ENCODE results near the gene NPTX2.

DNA sequence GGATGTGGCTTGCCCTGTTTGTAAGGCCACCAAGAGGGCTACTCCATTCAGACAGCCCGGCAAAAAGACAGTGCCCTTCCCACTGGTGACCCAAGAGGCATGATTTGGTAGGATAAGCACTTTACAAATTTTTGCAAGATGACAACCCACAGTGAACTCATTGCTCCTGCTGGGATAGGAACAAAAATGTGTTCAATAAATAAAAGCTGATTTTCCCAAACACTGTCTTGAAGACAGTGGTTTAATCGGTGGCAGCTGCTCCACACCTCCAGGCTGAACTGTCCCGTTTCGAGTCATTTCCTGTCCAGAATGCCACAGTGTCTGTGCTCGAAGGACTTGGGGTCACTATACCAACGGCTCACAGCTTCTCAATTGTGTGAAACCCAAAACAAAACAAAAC, 45.1 kb upstream of the NPTX2 start:
- no peak for TF ChIP-seq YY1 (IDR thresholded peaks at IDR 0.05; ENCODE audit: low read depth, low read length)
- no peak for TF ChIP-seq CBFB (IDR thresholded peaks at IDR 0.05; ENCODE audit: low read depth)
- no peak for TF ChIP-seq ZNF24 (IDR thresholded peaks at IDR 0.05)
- no peak for TF ChIP-seq NR2C1 (IDR thresholded peaks at IDR 0.05)
- TF ChIP-seq, protein P1, sequence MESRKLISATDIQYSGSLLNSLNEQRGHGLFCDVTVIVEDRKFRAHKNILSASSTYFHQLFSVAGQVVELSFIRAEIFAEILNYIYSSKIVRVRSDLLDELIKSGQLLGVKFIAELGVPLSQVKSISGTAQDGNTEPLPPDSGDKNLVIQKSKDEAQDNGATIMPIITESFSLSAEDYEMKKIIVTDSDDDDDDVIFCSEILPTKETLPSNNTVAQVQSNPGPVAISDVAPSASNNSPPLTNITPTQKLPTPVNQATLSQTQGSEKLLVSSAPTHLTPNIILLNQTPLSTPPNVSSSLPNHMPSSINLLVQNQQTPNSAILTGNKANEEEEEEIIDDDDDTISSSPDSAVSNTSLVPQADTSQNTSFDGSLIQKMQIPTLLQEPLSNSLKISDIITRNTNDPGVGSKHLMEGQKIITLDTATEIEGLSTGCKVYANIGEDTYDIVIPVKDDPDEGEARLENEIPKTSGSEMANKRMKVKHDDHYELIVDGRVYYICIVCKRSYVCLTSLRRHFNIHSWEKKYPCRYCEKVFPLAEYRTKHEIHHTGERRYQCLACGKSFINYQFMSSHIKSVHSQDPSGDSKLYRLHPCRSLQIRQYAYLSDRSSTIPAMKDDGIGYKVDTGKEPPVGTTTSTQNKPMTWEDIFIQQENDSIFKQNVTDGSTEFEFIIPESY (IDR thresholded peaks at IDR 0.05): no peak
- no peak for TF ChIP-seq SMC3 (IDR thresholded peaks at IDR 0.05; ENCODE audit: borderline replicate concordance, low read length)
- no peak for TF ChIP-seq IRF4 (IDR thresholded peaks at IDR 0.05; ENCODE audit: low read depth, low read length)
- TF ChIP-seq, protein P2, sequence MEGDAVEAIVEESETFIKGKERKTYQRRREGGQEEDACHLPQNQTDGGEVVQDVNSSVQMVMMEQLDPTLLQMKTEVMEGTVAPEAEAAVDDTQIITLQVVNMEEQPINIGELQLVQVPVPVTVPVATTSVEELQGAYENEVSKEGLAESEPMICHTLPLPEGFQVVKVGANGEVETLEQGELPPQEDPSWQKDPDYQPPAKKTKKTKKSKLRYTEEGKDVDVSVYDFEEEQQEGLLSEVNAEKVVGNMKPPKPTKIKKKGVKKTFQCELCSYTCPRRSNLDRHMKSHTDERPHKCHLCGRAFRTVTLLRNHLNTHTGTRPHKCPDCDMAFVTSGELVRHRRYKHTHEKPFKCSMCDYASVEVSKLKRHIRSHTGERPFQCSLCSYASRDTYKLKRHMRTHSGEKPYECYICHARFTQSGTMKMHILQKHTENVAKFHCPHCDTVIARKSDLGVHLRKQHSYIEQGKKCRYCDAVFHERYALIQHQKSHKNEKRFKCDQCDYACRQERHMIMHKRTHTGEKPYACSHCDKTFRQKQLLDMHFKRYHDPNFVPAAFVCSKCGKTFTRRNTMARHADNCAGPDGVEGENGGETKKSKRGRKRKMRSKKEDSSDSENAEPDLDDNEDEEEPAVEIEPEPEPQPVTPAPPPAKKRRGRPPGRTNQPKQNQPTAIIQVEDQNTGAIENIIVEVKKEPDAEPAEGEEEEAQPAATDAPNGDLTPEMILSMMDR (IDR thresholded peaks at IDR 0.05 in 2 of 3, conservative IDR thresholded peaks at IDR 0.05 in 1 of 3; ENCODE audit: control insufficient read depth in 2 of 3, extremely low read depth in 1 of 3, insufficient read depth in 1 of 3, low read depth in 3 of 3, low read length in 3 of 3): no peak
- no peak for TF ChIP-seq EZH2 (IDR thresholded peaks at IDR 0.05; ENCODE audit: borderline replicate concordance, control insufficient read depth, low read depth, low read length)
- no peak for TF ChIP-seq STAT3 (IDR thresholded peaks at IDR 0.05; ENCODE audit: low read depth, low read length)
- TF ChIP-seq ZNF207 (IDR thresholded peaks at IDR 0.05; ENCODE audit: borderline replicate concordance): no peak
- no peak for TF ChIP-seq NBN (IDR thresholded peaks at IDR 0.05)
- TF ChIP-seq, protein P3, sequence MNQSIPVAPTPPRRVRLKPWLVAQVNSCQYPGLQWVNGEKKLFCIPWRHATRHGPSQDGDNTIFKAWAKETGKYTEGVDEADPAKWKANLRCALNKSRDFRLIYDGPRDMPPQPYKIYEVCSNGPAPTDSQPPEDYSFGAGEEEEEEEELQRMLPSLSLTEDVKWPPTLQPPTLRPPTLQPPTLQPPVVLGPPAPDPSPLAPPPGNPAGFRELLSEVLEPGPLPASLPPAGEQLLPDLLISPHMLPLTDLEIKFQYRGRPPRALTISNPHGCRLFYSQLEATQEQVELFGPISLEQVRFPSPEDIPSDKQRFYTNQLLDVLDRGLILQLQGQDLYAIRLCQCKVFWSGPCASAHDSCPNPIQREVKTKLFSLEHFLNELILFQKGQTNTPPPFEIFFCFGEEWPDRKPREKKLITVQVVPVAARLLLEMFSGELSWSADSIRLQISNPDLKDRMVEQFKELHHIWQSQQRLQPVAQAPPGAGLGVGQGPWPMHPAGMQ (IDR thresholded peaks at IDR 0.05; ENCODE audit: borderline replicate concordance): no peak
- TF ChIP-seq MXI1 (IDR thresholded peaks at IDR 0.05; ENCODE audit: low read depth, low read length): no peak
